Activated CD4-positive, alpha-beta T cell treated with anti-CD3 and anti-CD28 coated beads, Interleukin-2, Interleukin-6, amounts not matched to agents 100 ng/mL and 50 ng/mL, durations not matched to agents 16 hours and 8 hours (primary cell): ENCODE measurements around the gene DMRT1.
"Not testable (repeated sequence)": the region's sequence is repeated elsewhere in the genome, so short reads cannot be mapped to it uniquely, and the experiment has no call there.

Experiments
- DNase-seq: peaks from one replicate; pipeline ENCODE4 v3.0.0-alpha.2; 2020

The DMRT1 gene

DNA sequence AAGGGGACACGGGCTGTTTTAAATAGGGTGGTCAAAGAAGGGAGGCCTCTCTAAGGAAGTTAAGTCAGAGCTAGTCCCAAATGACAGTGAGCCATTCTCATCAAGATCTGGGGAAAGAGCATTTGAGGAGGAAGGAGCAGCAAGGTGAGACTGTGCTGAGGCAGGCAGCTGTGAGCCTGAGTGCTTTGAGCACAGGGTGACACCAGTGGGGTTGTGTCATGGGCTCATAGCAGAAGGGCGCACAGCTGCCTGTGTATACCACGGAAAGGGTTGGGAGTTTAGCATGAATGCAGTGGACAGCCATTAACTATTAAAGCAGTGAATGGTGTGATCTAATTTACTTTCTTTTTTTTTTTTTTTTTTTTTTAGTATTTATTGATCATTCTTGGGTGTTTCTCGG is 19.2 kb downstream of the DMRT1 start:
- DNase-seq, result no peak

GRCh38 chr9:861525-861924 is 20.0 kb downstream of the DMRT1 start:
- not testable (repeated sequence) for DNase-seq

GRCh38 chr9:875119-875962 is 33.8 kb downstream of the DMRT1 start:
- DNase-seq, result no peak

DNA sequence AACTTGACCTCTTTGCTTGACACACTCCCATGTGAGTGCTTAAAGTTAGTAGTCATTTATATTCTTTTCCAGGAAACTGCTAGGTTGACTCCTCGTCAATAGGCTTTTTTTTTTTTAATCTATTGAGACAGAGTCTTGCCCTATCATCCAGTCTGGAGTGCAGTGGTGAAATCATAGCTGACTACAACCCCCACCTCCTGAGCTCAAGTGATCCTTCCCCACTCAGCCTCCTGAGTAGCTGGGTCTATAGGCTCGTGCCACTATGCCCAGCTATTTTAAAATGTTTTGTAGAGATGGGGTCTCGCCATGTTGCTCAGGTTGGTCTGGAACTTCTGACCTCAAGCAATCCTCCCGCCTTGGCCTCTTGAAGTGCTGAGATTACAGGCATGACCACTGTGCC is 34.9 kb downstream of the DMRT1 start:
- no peak for DNase-seq

- DNase-seq, result no peak
Measured at GRCh38 chr9:878239-878638, 36.7 kb downstream of the DMRT1 start.

DNA sequence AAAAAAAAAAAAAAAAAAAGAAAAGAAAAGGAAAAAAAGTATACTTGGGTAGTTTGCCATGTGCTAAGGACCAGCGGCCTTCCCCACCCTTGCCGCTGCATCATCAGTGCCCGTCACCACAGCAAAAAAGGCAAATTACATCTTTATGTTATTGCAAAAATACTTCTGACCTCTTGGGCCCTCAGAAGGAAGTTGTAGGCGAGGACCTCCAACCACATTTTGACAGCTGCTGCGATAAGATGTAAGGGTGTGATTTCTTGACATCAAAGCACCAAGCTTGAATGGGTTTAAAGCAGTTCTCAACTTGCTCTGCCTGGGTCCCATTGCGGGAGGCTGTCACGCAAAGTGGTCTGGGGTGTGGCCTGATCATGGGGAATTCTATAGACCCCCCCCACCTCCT is 39.2 kb downstream of the DMRT1 start:
- peak; percentile 4 for DNase-seq

DNA sequence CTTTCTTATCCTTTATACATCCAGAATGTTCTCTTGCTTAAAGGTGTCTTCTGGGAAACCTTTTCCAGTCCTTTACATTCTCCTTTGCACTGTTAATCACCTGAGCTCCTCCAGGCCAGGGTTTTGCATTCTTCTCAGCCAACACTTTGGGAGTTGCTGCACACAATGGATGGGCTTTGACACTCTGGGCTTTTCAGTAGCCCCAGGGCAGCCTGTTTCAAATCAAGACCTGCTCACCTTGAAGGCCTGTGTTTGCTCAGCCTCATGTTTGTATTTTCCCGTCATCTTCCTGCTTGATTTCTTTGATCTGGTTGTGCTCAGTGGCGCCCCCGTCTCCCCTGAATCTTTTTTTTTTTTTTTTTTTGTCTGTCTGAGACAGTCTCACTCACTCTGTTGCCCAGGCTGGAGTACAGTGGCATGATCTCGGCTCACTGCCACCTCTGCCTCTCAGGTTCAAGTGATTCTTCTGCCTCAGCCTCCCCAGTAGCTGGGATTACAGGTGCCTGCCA is 41.0 kb downstream of the DMRT1 start:
- DNase-seq, result no peak

GRCh38 chr9:883011-883410 is 41.5 kb downstream of the DMRT1 start:
- no peak for DNase-seq

GRCh38 chr9:886886-887285 is 45.4 kb downstream of the DMRT1 start:
- DNase-seq, result no peak

- DNase-seq, result no peak
Measured at GRCh38 chr9:892123-892522, 50.6 kb downstream of the DMRT1 start.

GRCh38 chr9:893115-893514 is 51.6 kb downstream of the DMRT1 start:
- no peak for DNase-seq

GRCh38 chr9:893843-894420 is 52.4 kb downstream of the DMRT1 start:
- DNase-seq, result peak; percentile 83

GRCh38 chr9:899440-900184 is 58.1 kb downstream of the DMRT1 start:
- no peak for DNase-seq

DNA sequence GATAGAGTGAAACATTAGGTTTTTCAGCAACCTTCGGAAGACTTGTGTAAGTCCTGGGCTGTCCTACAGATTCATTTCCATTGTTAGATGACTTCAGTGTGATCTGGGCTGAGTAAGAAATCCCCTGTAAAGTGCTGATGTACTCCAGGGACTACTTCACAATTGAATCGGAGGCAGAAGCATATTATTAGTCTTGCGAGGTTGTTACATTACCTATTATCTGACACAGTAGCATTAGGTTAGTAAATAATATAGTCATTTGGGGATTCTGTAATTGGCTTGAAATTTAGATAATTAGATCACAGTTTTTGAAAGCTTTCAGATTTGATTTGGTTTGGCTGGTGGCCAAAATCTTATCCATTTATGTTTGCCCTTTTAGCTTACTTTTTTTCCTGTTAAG is 62.4 kb downstream of the DMRT1 start:
- DNase-seq, result no peak

DNA sequence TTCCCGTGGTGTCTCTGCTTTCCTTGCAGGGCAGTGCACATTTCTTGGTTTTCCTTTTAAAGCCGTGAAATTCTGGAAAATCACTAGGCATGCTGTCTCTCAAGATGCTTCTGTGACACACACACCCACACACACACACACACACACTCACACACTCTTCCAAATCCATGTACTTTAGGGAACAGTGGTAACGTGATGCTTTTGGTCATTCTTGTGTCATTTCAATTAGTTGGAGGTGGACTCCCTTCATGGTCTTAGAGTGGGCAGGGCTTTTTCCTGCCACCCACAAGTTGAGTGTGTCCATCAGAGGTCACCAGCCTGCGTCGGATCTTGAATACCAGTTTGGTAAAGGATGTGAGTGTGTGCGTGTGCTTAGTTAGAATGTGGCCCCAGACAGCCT is 64.4 kb downstream of the DMRT1 start:
- no peak for DNase-seq

- DNase-seq, result no peak
Measured at GRCh38 chr9:908536-909205, 67.2 kb downstream of the DMRT1 start.

GRCh38 chr9:911005-911404 is 69.5 kb downstream of the DMRT1 start:
- no peak for DNase-seq

DNA sequence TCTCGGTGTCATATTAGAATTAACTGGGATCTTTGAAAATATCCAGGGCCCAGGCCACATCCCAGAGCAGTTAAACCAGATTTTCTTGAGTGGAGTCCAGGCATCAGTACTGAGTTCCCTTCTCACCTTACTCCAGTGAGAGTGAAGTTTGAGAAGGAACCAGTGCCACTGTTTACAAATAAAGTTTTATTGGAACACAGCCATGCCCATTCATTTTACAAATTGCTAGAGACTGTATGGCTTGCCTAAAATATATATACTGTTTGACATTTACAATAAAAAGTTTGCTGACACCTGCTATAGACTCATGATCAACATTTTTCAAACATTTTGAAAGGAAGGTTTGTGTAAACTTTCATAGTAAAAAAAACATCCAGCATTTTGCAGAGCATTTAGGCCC is 71.3 kb downstream of the DMRT1 start:
- DNase-seq, result no peak

DNA sequence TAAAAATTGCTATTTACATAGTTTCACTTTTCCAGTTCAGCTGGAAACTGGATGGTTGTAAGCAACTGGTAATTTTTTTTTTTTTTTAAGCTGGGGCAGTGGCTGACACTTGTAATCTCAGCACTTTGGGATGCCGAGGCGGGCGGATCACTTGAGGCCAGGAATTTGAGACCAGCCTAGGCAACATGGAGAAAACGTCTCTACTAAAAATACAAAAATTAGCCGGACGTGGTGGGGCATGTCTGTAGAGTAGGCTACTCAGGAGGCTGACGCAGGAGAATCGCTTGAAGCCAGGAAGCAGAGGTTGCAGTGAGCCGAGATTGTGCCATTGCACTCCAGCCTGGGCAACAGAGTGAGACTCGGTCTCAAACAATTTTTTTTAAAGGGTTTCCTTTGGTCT is 72.0 kb downstream of the DMRT1 start:
- not testable (repeated sequence) for DNase-seq

DNA sequence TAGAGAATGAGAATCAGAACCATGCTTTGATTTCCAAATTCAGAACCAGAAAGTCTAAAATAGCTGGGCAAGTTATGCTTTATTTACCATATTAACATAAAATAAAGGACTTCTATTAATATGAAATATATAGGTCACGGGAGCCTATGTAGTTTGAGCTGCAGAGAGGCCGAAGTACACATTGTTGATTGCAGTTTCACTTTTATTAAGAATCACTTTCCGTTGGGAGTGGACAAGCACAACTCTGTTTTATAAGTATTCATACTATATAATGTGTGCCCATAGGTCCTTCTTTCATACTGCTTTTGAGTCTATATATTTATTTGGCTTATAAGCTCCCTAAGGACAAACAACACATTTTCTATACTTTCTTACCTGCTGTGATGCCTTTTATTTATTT is 76.2 kb downstream of the DMRT1 start:
- DNase-seq, result no peak

GRCh38 chr9:920927-921326 is 79.4 kb downstream of the DMRT1 start:
- DNase-seq, result no peak

- DNase-seq, result no peak
Measured at GRCh38 chr9:922171-922570, 80.7 kb downstream of the DMRT1 start.

DNA sequence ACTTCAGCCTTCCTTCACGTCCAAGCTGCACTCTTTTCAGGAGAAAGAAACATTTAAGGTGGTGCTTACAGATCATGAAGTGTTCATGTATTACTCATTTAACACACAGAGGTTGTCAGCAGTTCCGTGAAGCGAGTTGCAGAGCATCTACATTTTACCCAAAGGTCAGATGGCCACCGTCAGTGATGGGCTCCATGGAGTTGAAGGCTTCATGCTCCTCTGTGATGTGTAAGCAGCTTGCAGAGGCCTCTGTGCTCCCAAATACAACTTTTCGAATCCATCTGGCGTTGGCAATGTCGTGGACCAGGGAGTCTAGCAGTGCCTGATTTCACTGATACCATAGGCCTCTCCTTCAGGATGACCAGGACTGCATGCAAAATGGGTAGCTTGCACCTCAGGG is 81.2 kb downstream of the DMRT1 start:
- DNase-seq, result no peak
